ENCODE data around the gene SEC24C.
"Not testable (repeated sequence)": the region's sequence is repeated elsewhere in the genome, so short reads cannot be mapped to it uniquely, and the experiment has no call there.

DNA sequence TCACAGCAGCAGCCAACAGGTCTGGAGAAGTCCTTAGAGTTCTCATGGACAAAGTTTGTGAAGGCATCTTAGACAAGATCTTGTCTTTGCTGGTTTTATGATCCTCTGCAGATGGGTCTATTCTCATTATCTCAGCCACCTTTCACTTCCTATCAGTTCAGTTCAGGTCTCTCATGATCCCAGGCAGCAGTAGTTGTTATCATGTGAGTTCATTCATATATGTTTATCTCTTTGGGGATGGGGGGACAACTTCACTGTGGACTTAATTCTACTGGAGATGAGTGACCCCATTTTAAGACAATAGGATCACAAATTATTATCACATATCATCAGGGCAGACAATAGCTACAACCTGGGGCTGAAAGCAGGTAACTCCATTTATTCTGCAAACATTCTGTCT, 40.2 kb upstream of the SEC24C start:
- TF ChIP-seq, protein P1, sequence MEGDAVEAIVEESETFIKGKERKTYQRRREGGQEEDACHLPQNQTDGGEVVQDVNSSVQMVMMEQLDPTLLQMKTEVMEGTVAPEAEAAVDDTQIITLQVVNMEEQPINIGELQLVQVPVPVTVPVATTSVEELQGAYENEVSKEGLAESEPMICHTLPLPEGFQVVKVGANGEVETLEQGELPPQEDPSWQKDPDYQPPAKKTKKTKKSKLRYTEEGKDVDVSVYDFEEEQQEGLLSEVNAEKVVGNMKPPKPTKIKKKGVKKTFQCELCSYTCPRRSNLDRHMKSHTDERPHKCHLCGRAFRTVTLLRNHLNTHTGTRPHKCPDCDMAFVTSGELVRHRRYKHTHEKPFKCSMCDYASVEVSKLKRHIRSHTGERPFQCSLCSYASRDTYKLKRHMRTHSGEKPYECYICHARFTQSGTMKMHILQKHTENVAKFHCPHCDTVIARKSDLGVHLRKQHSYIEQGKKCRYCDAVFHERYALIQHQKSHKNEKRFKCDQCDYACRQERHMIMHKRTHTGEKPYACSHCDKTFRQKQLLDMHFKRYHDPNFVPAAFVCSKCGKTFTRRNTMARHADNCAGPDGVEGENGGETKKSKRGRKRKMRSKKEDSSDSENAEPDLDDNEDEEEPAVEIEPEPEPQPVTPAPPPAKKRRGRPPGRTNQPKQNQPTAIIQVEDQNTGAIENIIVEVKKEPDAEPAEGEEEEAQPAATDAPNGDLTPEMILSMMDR (IDR thresholded peaks at IDR 0.05; ENCODE audit: insufficient read depth, low read length, poor library complexity, severe bottlenecking), result not testable (repeated sequence)
- TF ChIP-seq EZH2phosphoT487 (conservative IDR thresholded peaks at IDR 0.05; ENCODE audit: low read length), result not testable (repeated sequence)

All from SU-DHL-6 (cell line).